DMS 273 (cell line): ENCODE data around the gene PTBP3.

Source experiments
- DNase-seq: peaks from one replicate; lab custom pipeline; 2025; ENCODE audit not compliant: unreplicated experiment; lab: John Stamatoyannopoulos, UW

The PTBP3 gene

GRCh38 chr9:112360047-112360804 lies 26.8 kb upstream of the PTBP3 start:
- DNase-seq: no peak

DNA sequence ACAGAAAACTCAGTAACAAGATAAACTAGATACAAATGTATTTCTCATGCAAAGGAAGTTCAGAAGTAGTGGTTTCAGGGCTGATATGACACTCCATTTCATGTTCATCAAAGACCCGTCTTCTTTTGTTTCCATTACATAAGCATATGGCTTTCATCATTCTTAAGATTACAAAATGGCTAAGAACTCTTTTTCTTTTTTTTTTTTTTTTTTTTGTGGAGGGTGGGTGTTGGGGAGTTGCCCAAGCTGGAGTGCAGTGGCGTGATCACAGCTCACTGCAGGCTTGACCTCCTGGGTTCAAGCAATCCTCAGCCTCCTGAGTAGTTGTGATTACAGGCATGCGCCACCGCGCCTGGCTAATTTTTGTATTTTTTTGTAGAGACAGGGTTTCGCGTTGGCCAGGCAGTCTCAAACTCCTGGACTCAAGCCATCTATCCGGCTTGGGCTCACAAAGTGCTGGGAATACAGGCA lies 22.0 kb upstream of the PTBP3 start:
- DNase-seq: no peak

GRCh38 chr9:112354081-112354743 lies 20.8 kb upstream of the PTBP3 start:
- no peak for DNase-seq

DNA sequence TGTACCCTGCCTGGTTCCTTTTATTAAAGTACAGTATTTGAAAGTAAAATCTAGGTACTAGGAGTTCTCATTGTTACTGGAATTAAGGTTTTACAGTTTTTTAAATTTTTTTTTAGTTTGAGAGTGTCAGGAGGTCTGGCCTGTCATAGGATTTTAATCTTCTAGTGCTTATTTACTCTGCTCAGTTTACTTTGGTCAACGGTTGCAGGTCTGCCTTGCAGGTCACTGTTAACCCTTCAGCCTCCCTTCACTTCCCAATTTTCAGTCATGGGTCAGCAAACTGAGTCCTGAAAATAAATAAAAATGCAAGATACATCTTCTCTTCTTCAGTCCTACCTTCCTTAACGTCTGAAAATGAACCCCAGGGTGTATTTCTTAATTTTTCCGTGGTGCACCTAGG lies 18.8 kb upstream of the PTBP3 start:
- no peak for DNase-seq

DNA sequence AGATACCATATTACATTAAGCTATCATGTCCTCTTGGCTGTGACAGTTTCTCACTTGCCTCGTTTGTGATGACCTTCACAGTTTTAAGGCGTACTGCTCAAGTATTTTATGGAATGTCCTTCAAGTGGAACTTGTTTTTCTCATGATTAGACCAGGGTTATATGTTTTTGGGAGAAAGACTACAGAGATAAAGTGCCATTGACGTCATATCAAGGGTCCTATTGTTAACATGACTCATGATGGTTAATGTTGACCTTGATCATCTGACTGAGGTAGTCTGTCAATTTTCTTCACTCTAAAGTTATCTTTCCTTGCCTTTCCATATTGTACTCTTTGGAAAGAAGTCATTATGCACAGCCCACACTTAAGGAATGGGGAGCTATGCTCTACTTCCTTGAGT lies 17.8 kb upstream of the PTBP3 start:
- no peak for DNase-seq

DNA sequence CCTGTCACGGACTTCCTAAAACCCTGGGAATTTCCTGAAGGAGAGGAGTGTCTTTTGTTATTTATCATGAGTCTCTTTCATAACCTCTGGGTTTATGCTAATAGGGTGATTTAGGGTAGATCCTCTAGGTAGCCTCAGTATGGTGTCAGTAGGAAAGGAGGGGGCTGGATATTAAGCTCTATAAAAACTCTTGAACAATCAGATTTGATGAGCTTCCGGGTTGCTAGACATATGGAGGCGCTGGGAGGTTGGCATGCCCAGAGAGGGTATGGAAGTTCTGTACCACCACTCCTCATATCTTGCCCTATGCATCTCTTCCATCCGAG lies 15.6 kb upstream of the PTBP3 start:
- DNase-seq: peak; percentile 13

DNA sequence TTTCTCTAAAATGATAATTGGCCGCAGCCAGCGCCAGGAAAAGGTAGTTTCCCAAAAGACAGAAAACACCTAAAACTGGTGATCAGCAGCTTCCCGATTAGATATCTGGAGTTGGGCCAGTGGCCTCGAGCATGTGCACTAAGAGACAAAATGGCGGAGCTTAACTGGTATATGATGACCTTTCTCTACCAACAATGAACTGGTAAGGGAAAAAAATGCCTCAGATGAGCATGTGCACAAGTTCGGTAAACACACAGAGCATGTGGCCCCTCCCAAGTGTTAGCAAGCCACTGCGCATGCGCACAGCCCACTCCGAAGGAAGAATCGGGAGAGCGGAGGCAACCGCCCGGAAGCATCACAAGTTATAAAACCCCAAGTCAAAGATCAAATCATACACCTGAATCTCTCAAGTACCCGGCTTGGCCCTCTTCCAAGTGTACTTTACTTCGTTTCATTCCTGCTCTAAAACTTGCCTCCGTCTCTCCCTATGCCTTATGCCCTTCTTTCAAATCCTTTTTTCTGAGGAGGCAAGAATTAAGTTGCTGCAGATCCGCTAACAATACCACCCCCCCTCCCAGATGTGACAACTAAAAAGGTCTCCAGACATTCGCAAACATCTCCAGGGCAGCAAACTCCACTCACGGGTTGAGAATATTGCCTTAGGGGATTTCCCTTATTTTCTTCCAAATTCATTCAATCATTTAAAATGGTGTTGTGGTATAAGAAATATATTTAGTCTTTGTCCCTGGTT lies 15.0 kb upstream of the PTBP3 start:
- DNase-seq: peak; percentile 88

DNA sequence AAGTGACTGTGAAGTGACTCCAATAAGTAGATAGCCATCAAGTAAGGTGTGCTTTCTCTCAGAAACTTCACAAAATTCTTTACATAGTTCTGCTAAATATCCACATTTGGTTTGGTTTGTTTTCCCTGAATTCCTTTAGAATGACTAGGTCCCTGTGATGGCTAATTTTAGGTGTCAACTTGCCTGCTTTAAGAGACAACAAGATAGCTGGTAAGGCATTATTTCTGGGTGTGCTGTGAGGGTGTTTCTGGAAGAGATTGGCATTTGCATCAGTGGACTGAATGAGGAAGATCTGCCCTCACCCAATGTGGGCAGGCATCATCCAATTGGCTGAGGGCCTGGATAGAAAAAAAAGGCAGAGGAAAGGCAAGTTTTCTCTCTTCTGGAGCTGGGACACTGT lies 8.3 kb upstream of the PTBP3 start:
- no peak for DNase-seq

- no peak for DNase-seq
Measured at GRCh38 chr9:112339886-112340285, 6.5 kb upstream of the PTBP3 start.

DNA sequence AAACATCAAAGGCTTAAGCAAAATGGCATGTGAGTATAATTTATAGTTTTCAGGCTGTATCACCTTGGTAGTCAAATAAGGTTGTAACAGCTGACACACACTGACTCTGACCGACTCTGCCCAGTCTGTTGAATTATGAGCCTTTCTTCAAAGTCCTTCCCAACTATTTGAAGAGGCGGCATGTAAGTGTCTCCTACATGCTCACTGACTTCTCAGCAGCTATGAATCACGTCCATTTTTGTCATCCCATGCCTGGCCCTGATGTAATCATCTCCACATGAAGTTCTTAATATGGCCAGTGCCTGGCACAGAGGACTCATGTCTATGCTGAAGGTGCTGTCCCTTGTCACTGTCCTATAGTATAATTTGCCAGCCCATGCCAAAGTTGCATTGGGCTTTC lies 5.1 kb upstream of the PTBP3 start:
- peak; percentile 3 for DNase-seq

- no peak for DNase-seq
Measured at GRCh38 chr9:112337547-112337946, 4.1 kb upstream of the PTBP3 start.

GRCh38 chr9:112334432-112334841 lies 1.0 kb upstream of the PTBP3 start:
- DNase-seq: no peak

DNA sequence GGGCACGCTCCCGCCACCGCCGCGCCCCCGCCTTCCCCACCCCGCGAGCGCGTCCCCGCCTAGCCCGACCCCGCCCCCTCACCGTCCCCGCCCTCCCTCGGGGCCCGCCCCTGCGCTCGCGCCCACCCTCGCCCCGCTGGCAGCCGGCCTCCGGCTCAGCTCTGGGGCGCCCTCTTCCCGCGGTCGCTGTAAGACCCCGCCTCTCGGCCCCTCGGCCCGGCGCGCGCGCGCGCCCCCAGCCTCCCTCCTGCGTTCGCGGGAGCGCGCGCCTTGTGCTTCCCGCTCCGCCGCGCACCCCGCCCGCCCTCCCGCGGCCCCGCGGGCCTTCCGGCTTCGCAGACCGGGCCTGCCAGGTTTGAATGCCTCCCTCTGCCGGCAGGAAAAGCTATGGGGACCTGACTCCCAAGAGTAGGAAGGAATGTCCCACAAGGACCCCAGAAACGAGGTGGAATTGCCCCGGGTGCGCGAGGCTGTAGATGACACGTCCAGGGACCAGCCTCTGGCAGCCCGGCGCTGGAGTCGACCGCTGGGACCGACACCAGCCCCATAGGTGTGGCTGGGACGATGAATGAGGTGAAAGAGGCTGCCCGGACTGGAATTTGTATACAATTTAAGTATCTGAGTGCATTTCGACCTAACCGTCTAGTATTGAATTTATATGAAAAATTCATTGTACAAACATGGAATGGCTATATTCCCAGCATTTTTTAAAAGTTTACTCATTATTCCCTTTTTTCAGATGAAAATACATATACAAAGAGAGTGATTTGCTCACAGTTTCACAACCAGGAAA lies 416 bp upstream of the PTBP3 start:
- DNase-seq: peak; percentile 99

GRCh38 chr9:112332674-112332976 lies 794 bp downstream of the PTBP3 start:
- DNase-seq: no peak

GRCh38 chr9:112332214-112332613 lies 1.2 kb downstream of the PTBP3 start:
- DNase-seq: peak; percentile 33

DNA sequence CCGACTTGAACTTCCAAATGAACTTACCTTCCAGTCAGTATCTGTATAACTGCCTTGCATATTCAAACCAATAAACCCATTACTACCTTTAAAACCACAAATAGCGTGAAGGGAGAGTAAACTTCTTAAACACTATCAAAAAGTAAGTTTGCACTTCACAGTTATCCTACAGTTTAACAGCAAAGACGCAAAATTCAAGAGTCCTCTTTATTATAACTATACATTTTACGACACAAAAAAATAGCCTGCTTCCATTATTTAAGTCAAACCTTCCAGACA lies 1.8 kb downstream of the PTBP3 start:
- DNase-seq: no peak

GRCh38 chr9:112328545-112328944 lies 4.9 kb downstream of the PTBP3 start:
- DNase-seq: no peak

GRCh38 chr9:112327718-112328450 lies 5.5 kb downstream of the PTBP3 start:
- DNase-seq: no peak

- DNase-seq: peak; percentile 16
Measured at GRCh38 chr9:112326194-112326593, 7.2 kb downstream of the PTBP3 start.

DNA sequence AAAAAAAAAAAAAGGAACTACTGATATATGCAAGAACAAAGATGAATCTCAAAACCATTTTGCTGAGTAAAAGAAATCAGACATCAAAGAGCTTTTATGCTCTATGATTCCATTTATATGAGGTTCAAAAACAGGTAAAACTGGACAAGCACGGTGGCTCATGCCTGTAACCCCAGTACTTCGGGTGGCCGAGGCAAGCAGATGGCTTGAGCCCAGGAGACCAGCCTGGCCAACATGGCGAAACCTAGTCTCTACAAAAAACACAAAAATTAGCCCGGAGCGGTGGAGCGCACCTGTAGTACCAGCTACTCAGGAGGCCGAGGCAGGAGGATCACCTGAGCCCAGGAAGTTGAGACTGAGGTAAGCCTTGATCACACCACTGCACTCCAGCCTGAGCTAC lies 7.8 kb downstream of the PTBP3 start:
- no peak for DNase-seq

GRCh38 chr9:112325127-112325526 lies 8.3 kb downstream of the PTBP3 start:
- DNase-seq: no peak
